ENCODE results near the gene MYL10. TPM values are rescaled to one million over a fixed set of nuclear protein-coding genes. Genes with fewer than 3 reads are reported as not detected.

MYL10 gene
- total RNA-seq, 1 experiment from 2014 or later = not detected

GRCh38 chr7:101595766-101596537 is 33.1 kb downstream of the MYL10 start:
- no TSS peak for BruUV-seq (replicated peaks)
- Mint-ChIP-seq H3K36me3 (ENCODE audit: insufficient read depth, unreplicated experiment) (no peaks in the 10 kb centered on the region), H3K4me3 (ENCODE audit: low read depth, unreplicated experiment) (no peak overlapping the region), H3K9me3 (ENCODE audit: low read depth, unreplicated experiment) (no peaks in the 10 kb centered on the region), H3K27ac (ENCODE audit: unreplicated experiment) (no peak overlapping the region), H3K4me1 (ENCODE audit: low read depth, unreplicated experiment) (peaks cover 11% of the 10 kb centered on the region), H3K27me3 (ENCODE audit: unreplicated experiment) (no peaks in the 10 kb centered on the region)
- CTCF ChIA-PET = no interaction called here
- TF ChIP-seq, protein P1, sequence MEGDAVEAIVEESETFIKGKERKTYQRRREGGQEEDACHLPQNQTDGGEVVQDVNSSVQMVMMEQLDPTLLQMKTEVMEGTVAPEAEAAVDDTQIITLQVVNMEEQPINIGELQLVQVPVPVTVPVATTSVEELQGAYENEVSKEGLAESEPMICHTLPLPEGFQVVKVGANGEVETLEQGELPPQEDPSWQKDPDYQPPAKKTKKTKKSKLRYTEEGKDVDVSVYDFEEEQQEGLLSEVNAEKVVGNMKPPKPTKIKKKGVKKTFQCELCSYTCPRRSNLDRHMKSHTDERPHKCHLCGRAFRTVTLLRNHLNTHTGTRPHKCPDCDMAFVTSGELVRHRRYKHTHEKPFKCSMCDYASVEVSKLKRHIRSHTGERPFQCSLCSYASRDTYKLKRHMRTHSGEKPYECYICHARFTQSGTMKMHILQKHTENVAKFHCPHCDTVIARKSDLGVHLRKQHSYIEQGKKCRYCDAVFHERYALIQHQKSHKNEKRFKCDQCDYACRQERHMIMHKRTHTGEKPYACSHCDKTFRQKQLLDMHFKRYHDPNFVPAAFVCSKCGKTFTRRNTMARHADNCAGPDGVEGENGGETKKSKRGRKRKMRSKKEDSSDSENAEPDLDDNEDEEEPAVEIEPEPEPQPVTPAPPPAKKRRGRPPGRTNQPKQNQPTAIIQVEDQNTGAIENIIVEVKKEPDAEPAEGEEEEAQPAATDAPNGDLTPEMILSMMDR (IDR thresholded peaks at IDR 0.05; ENCODE audit: unreplicated experiment) = no peak
- DNase-seq = no peak
- intact Hi-C loops (cut with micrococcal nuclease; ENCODE audit: unreplicated experiment) = loop anchor here (10.0 kb wide), 1 partner anchor 219 kb away; the partner anchor contains the start of gene CUX1

- no peaks in the 10 kb centered on the region for H3K36me3 Mint-ChIP-seq (ENCODE audit: insufficient read depth, unreplicated experiment)
- H3K27me3 Mint-ChIP-seq (ENCODE audit: unreplicated experiment) = no peaks in the 10 kb centered on the region
- H3K4me1 Mint-ChIP-seq (ENCODE audit: low read depth, unreplicated experiment) = peaks cover 11% of the 10 kb centered on the region
- no peak for DNase-seq
- H3K4me3 Mint-ChIP-seq (ENCODE audit: low read depth, unreplicated experiment) = no peak overlapping the region
- CTCF ChIA-PET = no interaction called here
- TF ChIP-seq, protein P1 (IDR thresholded peaks at IDR 0.05; ENCODE audit: unreplicated experiment) = no peak
- no peak overlapping the region for H3K27ac Mint-ChIP-seq (ENCODE audit: unreplicated experiment)
- intact Hi-C loops (cut with micrococcal nuclease; ENCODE audit: unreplicated experiment) = loop anchor here (10.0 kb wide), 1 partner anchor 220 kb away; the partner anchor contains the start of gene CUX1
- no TSS peak for BruUV-seq (replicated peaks)
- no peaks in the 10 kb centered on the region for H3K9me3 Mint-ChIP-seq (ENCODE audit: low read depth, unreplicated experiment)
Measured at GRCh38 chr7:101595246-101595645, 33.9 kb downstream of the MYL10 start.

GRCh38 chr7:101594790-101595189 is 34.3 kb downstream of the MYL10 start:
- intact Hi-C loops (cut with micrococcal nuclease; ENCODE audit: unreplicated experiment) = loop anchor here (10.0 kb wide), 1 partner anchor 220 kb away; the partner anchor contains the start of gene CUX1
- Mint-ChIP-seq H3K9me3 (ENCODE audit: low read depth, unreplicated experiment) (no peaks in the 10 kb centered on the region), H3K4me1 (ENCODE audit: low read depth, unreplicated experiment) (peaks cover 11% of the 10 kb centered on the region), H3K36me3 (ENCODE audit: insufficient read depth, unreplicated experiment) (no peaks in the 10 kb centered on the region), H3K4me3 (ENCODE audit: low read depth, unreplicated experiment) (no peak overlapping the region), H3K27ac (ENCODE audit: unreplicated experiment) (no peak overlapping the region), H3K27me3 (ENCODE audit: unreplicated experiment) (no peaks in the 10 kb centered on the region)
- DNase-seq = no peak
- CTCF ChIA-PET = interaction anchor here (0.6 kb wide), 1 partner anchor 512 kb away, joined by 3 read pairs; no protein-coding TSS in a partner anchor
- BruUV-seq (replicated peaks) = no TSS peak
- TF ChIP-seq, protein P1 (IDR thresholded peaks at IDR 0.05; ENCODE audit: unreplicated experiment) = no peak

DNA sequence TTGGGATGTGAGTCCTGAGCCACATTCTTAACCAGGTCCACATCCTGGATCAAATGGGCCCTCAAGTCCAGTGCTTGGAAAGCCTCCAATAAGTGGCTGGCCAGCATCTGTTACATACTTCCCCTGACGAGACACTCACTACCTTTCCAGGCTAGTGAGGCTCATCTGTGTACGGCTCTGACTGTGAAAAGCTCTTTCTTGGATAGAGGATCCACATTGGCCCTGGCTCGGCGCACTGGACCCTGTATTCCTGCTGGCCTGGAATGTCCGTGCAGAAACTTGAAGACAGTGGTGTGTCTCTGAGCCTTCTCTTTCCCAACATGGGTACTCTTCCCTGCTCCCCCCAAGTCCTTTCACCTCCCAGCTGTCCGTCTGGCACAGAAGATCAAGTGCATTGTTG is 35.5 kb downstream of the MYL10 start:
- BruUV-seq (replicated peaks) = no TSS peak
- Mint-ChIP-seq H3K4me3 (ENCODE audit: low read depth, unreplicated experiment) (no peak overlapping the region), H3K4me1 (ENCODE audit: low read depth, unreplicated experiment) (peaks cover 8% of the 10 kb centered on the region), H3K27me3 (ENCODE audit: unreplicated experiment) (no peaks in the 10 kb centered on the region), H3K36me3 (ENCODE audit: insufficient read depth, unreplicated experiment) (no peaks in the 10 kb centered on the region), H3K9me3 (ENCODE audit: low read depth, unreplicated experiment) (no peaks in the 10 kb centered on the region), H3K27ac (ENCODE audit: unreplicated experiment) (no peak overlapping the region)
- DNase-seq = no peak
- TF ChIP-seq, protein P1 (IDR thresholded peaks at IDR 0.05; ENCODE audit: unreplicated experiment) = no peak
- CTCF ChIA-PET = no interaction called here
- intact Hi-C loops (cut with micrococcal nuclease; ENCODE audit: unreplicated experiment) = loop anchor here (10.0 kb wide), 1 partner anchor 221 kb away; the partner anchor contains the start of gene CUX1
